Testis (tissue), 2 donors: ENCODE results near the gene PARP9.

Source experiments
- CTCF ChIP-seq, 3 experiments: fragments of 450-650 bp in 2 of 3; fragments of 200-600 bp in 1 of 3; sonication (generic) in 1 of 3; IDR thresholded peaks; one replicate each; pipeline ENCODE4 v1.5.1; 2016 to 2019; ENCODE audit warnings: antibody characterized with exemption in 3 of 3, mild to moderate bottlenecking in 2 of 3, moderate library complexity in 1 of 3
- POLR2A ChIP-seq: fragments of 450-650 bp; IDR thresholded peaks from one replicate; pipeline ENCODE4 v1.6.1; 2017; ENCODE audit warnings: antibody characterized with exemption, mild to moderate bottlenecking, moderate library complexity

- TF ChIP-seq CTCF (IDR thresholded peaks at IDR 0.05) (no peak), POLR2A (no peak)
These were observed 44.4 kb downstream of the PARP9 start for GRCh38 chr3:122519693-122520092.
